Muscle of leg (tissue), 11 donors: Measurements from ENCODE around the gene NFIB. TPM values are rescaled to one million over a fixed set of nuclear protein-coding genes. Genes with fewer than 3 reads are reported as not detected.

Experiments
- DNase-seq: peaks from one replicate; pipeline ENCODE4 v3.0.0; 2013
- H3K27ac ChIP-seq: one replicate; pipeline ENCODE4 v1.5.1; 2013; ENCODE audit warnings: mild to moderate bottlenecking, low read length, control low read depth
- H3K27me3 ChIP-seq: one replicate; pipeline ENCODE4 v1.6.1; 2013; ENCODE audit warnings: low read length; ENCODE audit not compliant: control insufficient read depth, insufficient read depth
- H3K36me3 ChIP-seq: one replicate; pipeline ENCODE4 v1.6.1; 2013; ENCODE audit warnings: low read length; ENCODE audit not compliant: control insufficient read depth, insufficient read depth
- H3K4me1 ChIP-seq: one replicate; pipeline ENCODE4 v1.6.1; 2013; ENCODE audit warnings: low read length; ENCODE audit not compliant: control insufficient read depth, insufficient read depth
- H3K4me3 ChIP-seq: one replicate; pipeline ENCODE4 v1.5.1; 2013; ENCODE audit warnings: low read length, control low read depth
- H3K9me3 ChIP-seq: replicated peaks from 2 replicates; pipeline ENCODE4 v1.6.1; 2013; ENCODE audit warnings: low read depth, low read length; ENCODE audit not compliant: control insufficient read depth
- WGBS: methylation state at CpG from one replicate; pipeline ENCODE4 v1.1.5; 2013; ENCODE audit warnings: missing lambda C conversion rate; ENCODE audit not compliant: insufficient coverage; 5-methylcytosine and 5-hydroxymethylcytosine counted together
- polyA plus RNA-seq, 8 donors: library from polyadenylated mRNA; unstranded; fragments of 120-200 nt; gene quantifications; one replicate each; pipeline versions ENCODE4 v1.2.1 to v1.2.3, GENCODE V29; 2013; ENCODE audit warnings: inconsistent platforms in 1 of 8, low replicate concordance in 1 of 8; ENCODE audit not compliant: insufficient read length in 8 of 8, insufficient read depth in 1 of 8
- total RNA-seq: library from RNA; stranded (reverse); fragments of 120-200 nt; gene quantifications from one replicate; pipeline ENCODE4 v1.2.4, GENCODE V29; 2013

NFIB gene
- total and polyA plus RNA-seq, 9 donors = 63.7 to 119 (median 85.8) TPM

DNA sequence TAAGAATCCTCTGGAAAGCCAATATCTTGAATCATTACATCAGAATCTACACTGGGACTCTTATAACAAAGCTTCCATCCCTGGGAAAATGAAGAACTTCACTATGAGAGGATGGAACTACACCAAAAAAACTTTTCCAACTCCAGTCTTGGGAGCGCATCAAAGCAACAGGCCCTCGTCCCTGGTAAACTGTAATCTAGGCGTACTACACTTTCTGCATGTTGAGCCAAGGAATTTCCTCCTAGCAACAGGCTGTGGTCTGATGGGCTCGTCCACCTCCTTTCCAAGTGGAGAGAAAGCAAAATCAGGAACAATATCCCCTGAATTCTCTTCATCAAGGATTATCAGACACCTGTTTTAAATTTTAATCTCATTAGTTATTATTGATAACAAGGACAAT, 94.1 kb downstream of the NFIB start:
- peaks cover 27% of the 10 kb centered on the region for H3K4me1 ChIP-seq
- DNase-seq = peak; percentile 88
- no peaks in the 10 kb centered on the region for H3K27me3 ChIP-seq
- peaks cover 7% of the 10 kb centered on the region for H3K36me3 ChIP-seq
- 0% methylated on average over 2 of the region's 4 CpGs for WGBS
- H3K27ac ChIP-seq = peak overlapping the region; percentile 54
- H3K9me3 ChIP-seq = no peaks in the 10 kb centered on the region
- no peak overlapping the region for H3K4me3 ChIP-seq

DNA sequence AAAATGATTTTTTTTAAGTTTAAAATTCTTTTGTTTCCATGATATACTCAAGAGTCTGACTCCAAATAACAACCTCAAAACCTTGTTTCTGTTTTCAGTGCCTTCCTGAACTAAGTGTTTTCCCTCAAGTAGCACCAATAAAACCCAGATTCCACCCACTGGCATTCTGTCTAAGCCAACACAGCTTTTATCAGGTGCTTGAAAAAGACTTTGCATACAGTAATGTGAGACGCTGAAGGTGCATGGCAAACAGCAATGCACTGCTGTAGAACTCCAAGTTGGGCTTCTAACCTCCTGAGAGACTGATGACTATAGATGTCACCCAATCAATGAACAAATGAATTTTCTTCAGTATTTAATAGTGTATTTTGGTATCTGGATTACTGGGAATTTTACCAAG, 95.7 kb downstream of the NFIB start:
- no peaks in the 10 kb centered on the region for H3K27me3 ChIP-seq
- H3K27ac ChIP-seq = peak overlapping the region; percentile 33
- no peak for DNase-seq
- no peak overlapping the region for H3K4me3 ChIP-seq
- peaks cover 36% of the 10 kb centered on the region for H3K4me1 ChIP-seq
- H3K9me3 ChIP-seq = no peaks in the 10 kb centered on the region
- WGBS = no CpG with 5 or more reads among the region's 1 CpG
- H3K36me3 ChIP-seq = peaks cover 5% of the 10 kb centered on the region

DNA sequence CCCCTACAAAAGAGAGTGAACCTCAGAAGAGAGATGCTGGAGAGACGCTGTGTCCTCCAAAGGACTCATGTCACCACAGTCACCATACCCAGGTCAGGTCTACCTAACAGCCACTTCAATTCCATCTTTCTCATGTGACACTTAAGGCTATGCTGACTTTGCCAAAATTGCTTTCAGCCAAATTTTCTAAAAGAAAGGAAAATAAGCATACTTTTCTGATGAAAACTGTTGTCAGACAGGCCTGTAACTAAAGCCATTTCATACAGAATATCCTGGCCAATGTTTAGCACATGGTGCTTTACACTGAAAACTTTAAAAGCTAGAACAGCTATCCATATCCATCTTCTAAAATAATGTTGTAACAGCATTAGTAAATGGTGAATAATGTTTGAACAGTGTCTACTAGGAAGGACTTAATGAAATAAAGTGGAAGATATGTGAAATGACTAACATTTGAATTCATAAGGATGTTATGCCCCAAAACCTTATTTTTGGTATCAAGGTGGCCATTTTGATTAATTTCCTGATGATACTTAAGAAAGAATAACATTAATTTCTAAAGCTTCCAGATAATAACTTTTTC, 97.2 kb downstream of the NFIB start:
- Histone ChIP-seq H3K27ac (no peak overlapping the region), H3K4me1 (peaks cover 32% of the 10 kb centered on the region), H3K9me3 (no peaks in the 10 kb centered on the region), H3K27me3 (no peaks in the 10 kb centered on the region), H3K36me3 (no peaks in the 10 kb centered on the region), H3K4me3 (no peak overlapping the region)
- WGBS = no CpG with 5 or more reads among the region's 1 CpG
- no peak for DNase-seq

DNA sequence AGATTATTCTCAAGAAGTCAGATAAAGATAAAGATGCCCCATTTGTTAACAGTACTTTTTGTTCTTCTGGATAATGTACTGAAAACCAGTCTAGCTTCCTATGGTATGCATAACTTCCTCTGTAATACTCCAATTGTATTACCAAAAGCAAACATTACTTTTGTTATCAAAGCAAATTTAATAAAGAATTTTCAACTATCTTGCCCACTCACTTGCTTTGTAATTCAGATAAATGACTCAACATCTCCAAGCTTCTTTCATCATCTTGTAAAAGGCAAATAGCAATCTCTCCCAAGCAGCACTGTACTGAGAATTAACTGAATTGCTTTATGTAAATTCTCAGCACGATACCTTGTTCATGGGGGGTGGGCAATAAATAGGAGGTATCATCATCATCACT, 98.3 kb downstream of the NFIB start:
- Histone ChIP-seq H3K4me3 (no peak overlapping the region), H3K27me3 (no peaks in the 10 kb centered on the region), H3K4me1 (peaks cover 28% of the 10 kb centered on the region), H3K36me3 (no peaks in the 10 kb centered on the region), H3K27ac (no peak overlapping the region), H3K9me3 (no peaks in the 10 kb centered on the region)
- DNase-seq = no peak
- WGBS = no CpG with 5 or more reads among the region's 1 CpG

DNA sequence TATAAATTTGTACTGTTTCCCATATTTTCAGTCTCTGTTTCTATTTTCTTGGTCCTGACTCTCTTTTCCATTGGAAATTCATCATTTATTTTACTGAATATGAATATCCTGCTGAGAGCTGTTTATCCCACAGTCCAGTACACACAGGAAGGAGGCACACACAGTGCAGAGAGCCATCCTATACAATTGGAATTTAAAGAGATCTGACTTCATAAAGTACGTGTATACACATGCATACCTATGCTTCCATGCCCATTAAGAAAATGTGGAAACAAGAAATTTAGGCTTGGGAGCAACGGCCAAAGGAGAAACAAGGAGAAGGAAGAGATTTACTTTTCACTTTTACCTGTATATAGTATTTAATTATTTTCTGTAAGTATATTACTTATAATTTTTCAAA, 99.2 kb downstream of the NFIB start:
- Histone ChIP-seq H3K27me3 (no peaks in the 10 kb centered on the region), H3K9me3 (no peaks in the 10 kb centered on the region), H3K36me3 (no peaks in the 10 kb centered on the region), H3K27ac (no peak overlapping the region), H3K4me3 (no peak overlapping the region), H3K4me1 (peaks cover 21% of the 10 kb centered on the region)
- no peak for DNase-seq
- WGBS = no CpG with 5 or more reads among the region's 2 CpGs

DNA sequence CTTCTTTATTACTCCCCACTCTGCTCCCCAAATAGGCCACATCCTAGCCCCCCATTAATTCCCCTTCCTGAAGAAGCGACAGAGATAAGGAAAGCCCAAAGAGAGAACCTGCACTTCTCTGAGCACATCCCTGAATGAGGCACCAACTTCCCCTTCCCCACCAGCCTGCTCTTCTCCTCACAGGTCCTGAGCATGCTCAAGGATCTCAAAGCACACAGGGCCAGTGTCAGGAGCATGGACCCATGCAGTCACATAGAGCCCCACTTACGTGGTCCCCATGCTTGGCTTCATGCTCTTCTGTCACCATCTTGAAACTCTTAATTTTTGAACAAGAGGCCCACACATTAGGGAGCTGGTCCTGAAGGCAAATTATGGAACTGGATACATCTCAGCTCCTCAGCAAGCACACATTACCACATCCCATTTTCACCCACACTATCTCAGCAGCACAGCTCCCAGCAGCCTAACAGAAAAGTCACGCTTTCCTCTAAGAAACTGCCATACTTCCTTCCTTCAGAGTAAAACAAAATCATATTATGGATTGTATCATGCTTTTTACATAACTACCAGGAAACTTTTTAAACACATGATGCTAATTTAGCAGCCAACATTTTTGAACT, 99.8 kb downstream of the NFIB start:
- no peak overlapping the region for H3K27ac ChIP-seq

DNA sequence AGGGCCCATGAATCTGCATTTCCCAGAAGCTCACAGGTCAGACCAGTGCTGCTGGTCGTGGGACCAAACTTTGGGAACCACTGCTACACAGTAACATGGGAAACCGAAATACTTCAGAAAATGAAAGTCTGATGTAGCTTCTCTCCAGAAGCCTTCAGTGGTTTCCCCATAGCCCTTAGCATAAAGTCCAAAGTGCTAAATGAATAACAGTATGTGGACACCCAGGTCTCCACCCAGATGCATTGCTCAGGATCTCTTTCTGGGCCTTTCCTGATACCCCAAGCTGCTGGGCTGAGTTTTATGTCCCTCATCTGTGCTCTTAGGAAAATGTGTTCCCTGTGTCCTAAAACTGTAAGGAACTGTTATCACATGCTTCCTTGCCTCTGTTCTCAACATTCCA, 100.4 kb downstream of the NFIB start:
- H3K27me3 ChIP-seq = no peaks in the 10 kb centered on the region
- WGBS = 100% methylated on average over 2 of the region's 2 CpGs
- H3K4me1 ChIP-seq = peaks cover 22% of the 10 kb centered on the region
- H3K27ac ChIP-seq = no peak overlapping the region
- no peaks in the 10 kb centered on the region for H3K9me3 ChIP-seq
- no peak for DNase-seq
- no peaks in the 10 kb centered on the region for H3K36me3 ChIP-seq
- no peak overlapping the region for H3K4me3 ChIP-seq

More for the DNA sequence above, 99.8 kb downstream of the NFIB start:
- WGBS = 88% methylated on average over 2 of the region's 3 CpGs
- Histone ChIP-seq H3K9me3 (no peaks in the 10 kb centered on the region), H3K36me3 (no peaks in the 10 kb centered on the region), H3K4me3 (no peak overlapping the region), H3K27me3 (no peaks in the 10 kb centered on the region), H3K4me1 (peaks cover 25% of the 10 kb centered on the region)
- no peak for DNase-seq

DNA sequence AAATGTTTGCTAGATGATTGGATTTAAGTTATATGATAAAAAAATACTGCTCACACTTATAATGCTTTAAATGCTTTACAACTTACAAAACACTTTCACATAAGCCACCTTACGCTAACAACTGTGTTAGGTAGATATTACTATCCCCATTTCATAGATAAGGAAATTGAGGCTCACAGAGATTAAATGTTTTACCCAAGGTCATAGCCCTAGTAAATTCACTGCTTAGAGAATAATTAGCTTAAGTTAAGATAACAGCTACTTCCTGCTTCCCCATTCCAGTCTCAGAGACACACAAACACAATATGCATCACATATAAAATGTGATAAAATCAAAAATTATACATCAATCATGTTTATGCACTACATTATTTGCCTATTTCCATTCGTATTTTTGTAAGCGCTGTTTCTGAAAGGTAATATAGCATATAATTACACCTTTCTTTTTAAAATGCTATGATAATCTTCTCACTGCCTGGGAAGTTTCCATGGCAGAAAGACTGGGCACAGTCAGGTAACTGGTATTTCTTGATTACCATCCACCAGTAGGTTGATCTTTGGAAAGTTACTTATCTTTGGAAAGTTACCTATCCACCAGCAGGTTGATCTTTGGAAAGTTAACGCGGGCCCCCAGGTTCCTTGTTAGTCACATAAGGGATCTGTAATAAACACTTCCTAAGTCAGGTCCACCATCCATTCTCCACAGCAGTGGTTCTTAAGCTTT, 101.1 kb downstream of the NFIB start:
- Histone ChIP-seq H3K27me3 (no peaks in the 10 kb centered on the region), H3K4me3 (no peak overlapping the region), H3K9me3 (no peaks in the 10 kb centered on the region), H3K27ac (no peak overlapping the region), H3K4me1 (peaks cover 18% of the 10 kb centered on the region), H3K36me3 (no peaks in the 10 kb centered on the region)
- WGBS = 92% methylated on average over 2 of the region's 5 CpGs
- DNase-seq = no peak

DNA sequence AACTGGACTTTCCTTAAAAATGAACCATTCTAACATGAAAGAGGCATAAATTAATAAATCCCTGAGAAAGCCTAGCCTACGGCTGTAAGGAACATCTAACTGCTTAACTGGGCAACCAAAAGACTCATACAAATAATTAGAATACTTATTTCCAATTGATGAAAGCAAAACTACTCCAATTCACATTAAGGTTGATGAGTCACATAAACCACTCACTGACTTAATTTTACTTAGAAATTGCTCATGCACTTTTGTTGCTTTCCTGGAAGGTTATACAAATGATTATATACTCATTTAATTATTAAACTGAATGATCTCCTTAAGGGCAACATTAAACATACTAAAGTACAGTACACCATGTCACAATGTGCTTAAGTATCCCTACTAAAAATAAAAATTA, 101.9 kb downstream of the NFIB start:
- peaks cover 24% of the 10 kb centered on the region for H3K4me1 ChIP-seq
- DNase-seq = no peak
- H3K36me3 ChIP-seq = peaks cover 5% of the 10 kb centered on the region
- no peak overlapping the region for H3K27ac ChIP-seq
- H3K9me3 ChIP-seq = no peaks in the 10 kb centered on the region
- WGBS = no CpG with 5 or more reads among the region's 1 CpG
- H3K4me3 ChIP-seq = no peak overlapping the region
- no peaks in the 10 kb centered on the region for H3K27me3 ChIP-seq

DNA sequence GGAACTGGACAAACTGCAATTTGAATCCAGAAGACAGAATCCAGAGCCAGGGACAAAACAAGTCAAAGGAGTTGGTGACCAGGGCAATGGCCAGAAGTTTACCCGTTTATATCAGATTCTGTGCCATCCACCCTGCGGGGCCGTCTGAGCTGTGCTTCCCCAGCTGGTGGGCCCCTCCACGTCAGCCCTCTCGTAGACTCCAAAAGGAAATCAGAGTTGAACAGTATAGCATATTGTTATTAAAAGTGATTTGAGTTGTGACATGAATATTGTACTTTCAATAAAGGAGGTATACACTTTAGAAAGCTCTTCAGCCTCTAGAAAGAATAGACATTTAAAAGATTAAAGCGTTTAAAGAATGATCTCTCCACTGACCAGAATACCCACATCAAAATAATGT, 102.4 kb downstream of the NFIB start:
- Histone ChIP-seq H3K9me3 (no peaks in the 10 kb centered on the region), H3K27me3 (no peaks in the 10 kb centered on the region), H3K36me3 (peaks cover 5% of the 10 kb centered on the region), H3K27ac (peak overlapping the region; percentile 60), H3K4me3 (no peak overlapping the region), H3K4me1 (peaks cover 24% of the 10 kb centered on the region)
- 60% methylated on average over 1 of the region's 6 CpGs for WGBS
- no peak for DNase-seq
